ACC112 (cell line): Measurements from ENCODE around the gene NUS1.
A peak's percentile ranks its signal among the peaks of the same experiment; 100 is the strongest.
"Not testable (repeated sequence)": the region's sequence is repeated elsewhere in the genome, so short reads cannot be mapped to it uniquely, and the experiment has no call there.

Experiments used
- H2AFZ ChIP-seq: fragments of 200-600 bp; sonication (generic); one replicate; pipeline ENCODE4 v1.6.0; 2017; ENCODE audit warnings: antibody characterized with exemption, low read length; ENCODE audit not compliant: unreplicated experiment
- H3K27ac ChIP-seq: fragments of 200-600 bp; sonication (generic); 2 replicates; pipeline ENCODE4 v1.5.1; 2014; ENCODE audit warnings: low read depth, mild to moderate bottlenecking, antibody characterized with exemption, low read length, moderate library complexity
- H3K27me3 ChIP-seq: fragments of 200-600 bp; sonication (generic); 2 replicates; pipeline ENCODE4 v1.6.1; 2014; ENCODE audit warnings: mild to moderate bottlenecking, antibody characterized with exemption, low read length, moderate library complexity, mixed read lengths; ENCODE audit not compliant: insufficient read depth
- H3K36me3 ChIP-seq: fragments of 200-600 bp; sonication (generic); 2 replicates; pipeline ENCODE4 v1.6.1; 2016; ENCODE audit warnings: mild to moderate bottlenecking, antibody characterized with exemption, low read length, moderate library complexity, mixed read lengths; ENCODE audit not compliant: insufficient read depth
- H3K4me1 ChIP-seq: fragments of 200-600 bp; sonication (generic); one replicate; pipeline ENCODE4 v1.6.1; 2016; ENCODE audit warnings: low read length, mixed read lengths; ENCODE audit not compliant: insufficient read depth, unreplicated experiment, control insufficient read depth
- H3K4me3 ChIP-seq: fragments of 200-600 bp; sonication (generic); 2 replicates; pipeline ENCODE4 v1.5.1; 2014; ENCODE audit warnings: mild to moderate bottlenecking, low read depth, low read length
- H3K79me2 ChIP-seq: fragments of 200-600 bp; sonication (generic); one replicate; pipeline ENCODE4 v1.6.0; 2016; ENCODE audit warnings: low read length; ENCODE audit not compliant: control insufficient read depth, unreplicated experiment, insufficient read depth

NUS1 gene

GRCh38 chr6:117675658-117676301 lies 511 bp downstream of the NUS1 start:
- not testable (repeated sequence) for H2AFZ ChIP-seq, H3K27ac ChIP-seq, H3K27me3 ChIP-seq
- peaks cover 53% of the 10 kb centered on the region for H3K79me2 ChIP-seq
- H3K36me3 ChIP-seq, result peaks cover 18% of the 10 kb centered on the region
- peaks cover 15% of the 10 kb centered on the region for H3K4me1 ChIP-seq
- H3K4me3 ChIP-seq, result peak overlapping the region; percentile 92

GRCh38 chr6:117676577-117677218 lies 1.4 kb downstream of the NUS1 start:
- Histone ChIP-seq H3K4me3 (peak overlapping the region; percentile 92), H3K27ac (no peak overlapping the region), H3K4me1 (peaks cover 15% of the 10 kb centered on the region), H3K36me3 (peaks cover 25% of the 10 kb centered on the region), H3K27me3 (no peaks in the 10 kb centered on the region), H3K79me2 (peaks cover 62% of the 10 kb centered on the region), H2AFZ (no peak overlapping the region)

- H3K36me3 ChIP-seq, result peaks cover 25% of the 10 kb centered on the region
- peaks cover 71% of the 10 kb centered on the region for H3K79me2 ChIP-seq
- no peaks in the 10 kb centered on the region for H3K27me3 ChIP-seq
- no peak overlapping the region for H3K27ac ChIP-seq
- no peak overlapping the region for H2AFZ ChIP-seq
- H3K4me3 ChIP-seq, result peak overlapping the region; percentile 92
- H3K4me1 ChIP-seq, result peaks cover 15% of the 10 kb centered on the region
Observed at GRCh38 chr6:117677553-117678141, 2.4 kb downstream of the NUS1 start.

GRCh38 chr6:117681162-117681741 lies 6.0 kb downstream of the NUS1 start:
- peaks cover 94% of the 10 kb centered on the region for H3K79me2 ChIP-seq
- H2AFZ ChIP-seq, result no peak overlapping the region
- H3K27ac ChIP-seq, result no peak overlapping the region
- H3K4me3 ChIP-seq, result no peak overlapping the region
- peaks cover 15% of the 10 kb centered on the region for H3K4me1 ChIP-seq
- H3K36me3 ChIP-seq, result peaks cover 25% of the 10 kb centered on the region
- no peaks in the 10 kb centered on the region for H3K27me3 ChIP-seq

- Histone ChIP-seq H3K4me3 (no peak overlapping the region), H3K27me3 (no peaks in the 10 kb centered on the region), H3K4me1 (no peaks in the 10 kb centered on the region), H3K27ac (no peak overlapping the region), H3K36me3 (peaks cover 16% of the 10 kb centered on the region), H3K79me2 (peaks cover 94% of the 10 kb centered on the region), H2AFZ (no peak overlapping the region)
Observed at GRCh38 chr6:117684749-117685148, 9.5 kb downstream of the NUS1 start.

GRCh38 chr6:117685359-117685758 lies 10.1 kb downstream of the NUS1 start:
- no peaks in the 10 kb centered on the region for H3K27me3 ChIP-seq
- no peak overlapping the region for H3K27ac ChIP-seq
- H3K4me3 ChIP-seq, result no peak overlapping the region
- peaks cover 10% of the 10 kb centered on the region; the same call in 1 of the 2 replicates for H3K36me3 ChIP-seq
- peaks cover 93% of the 10 kb centered on the region for H3K79me2 ChIP-seq
- no peaks in the 10 kb centered on the region for H3K4me1 ChIP-seq
- no peak overlapping the region for H2AFZ ChIP-seq

- Histone ChIP-seq H3K27me3 (no peaks in the 10 kb centered on the region), H3K4me1 (no peaks in the 10 kb centered on the region), H3K36me3 (no peaks in the 10 kb centered on the region), H3K79me2 (peaks cover 84% of the 10 kb centered on the region), H3K27ac (no peak overlapping the region), H3K4me3 (no peak overlapping the region), H2AFZ (no peak overlapping the region)
Observed at GRCh38 chr6:117687021-117687648, 11.9 kb downstream of the NUS1 start.

GRCh38 chr6:117689584-117689983 lies 14.3 kb downstream of the NUS1 start:
- not testable (repeated sequence) for H3K27ac ChIP-seq, H3K4me1 ChIP-seq, H3K4me3 ChIP-seq, H3K27me3 ChIP-seq, H2AFZ ChIP-seq
- Histone ChIP-seq H3K36me3 (peaks cover 10% of the 10 kb centered on the region), H3K79me2 (peaks cover 68% of the 10 kb centered on the region)

- H3K27me3 ChIP-seq, result no peaks in the 10 kb centered on the region
- H3K79me2 ChIP-seq, result no peaks in the 10 kb centered on the region
- H3K27ac ChIP-seq, result no peak overlapping the region
- H3K36me3 ChIP-seq, result peaks cover 18% of the 10 kb centered on the region
- no peaks in the 10 kb centered on the region for H3K4me1 ChIP-seq
- H2AFZ ChIP-seq, result no peak overlapping the region
- no peak overlapping the region for H3K4me3 ChIP-seq
Observed at GRCh38 chr6:117706504-117706903, 31.2 kb downstream of the NUS1 start.

- peaks cover 18% of the 10 kb centered on the region for H3K36me3 ChIP-seq
- H3K4me1 ChIP-seq, H3K27ac ChIP-seq, H2AFZ ChIP-seq, H3K4me3 ChIP-seq, H3K27me3 ChIP-seq, H3K79me2 ChIP-seq: not testable (repeated sequence)
Observed at GRCh38 chr6:117706936-117707509, 31.8 kb downstream of the NUS1 start.
